WTC11 (cell line): ENCODE measurements around the gene SLC23A1. TPM values are rescaled to one million over a fixed set of nuclear protein-coding genes. Genes with fewer than 3 reads are reported as not detected.

ENCODE experiments used
- ATAC-seq: fragments of 200-7000 bp; cut with Tn5 transposase; 2 replicates; pipeline ENCODE4 v1.10.0; 2021; ENCODE audit warnings: mild to moderate bottlenecking, moderate library complexity
- CTCF ChIA-PET: fragments of 300-600 bp; sonication (Branson Sonifier 250); formaldehyde crosslinking; loops from one replicate; lab custom pipeline; 2021; ENCODE audit warnings: antibody characterized with exemption; lab: Charles Lee
- POLR2A ChIA-PET: fragments of 350-600 bp; sonication (Branson Sonifier 250); formaldehyde crosslinking; loops from one replicate; lab custom pipeline; 2021; ENCODE audit warnings: antibody characterized with exemption; lab: Charles Lee
- DNase-seq: peaks from one replicate; pipeline ENCODE4 v3.0.0; 2021; ENCODE audit warnings: low spot score
- H3K27ac Mint-ChIP-seq: 2 replicates; pipeline ENCODE4 v1.8.0; 2021; ENCODE audit warnings: mixed read lengths
- H3K27me3 Mint-ChIP-seq: 2 replicates; pipeline ENCODE4 v1.8.0; 2021; ENCODE audit warnings: low read depth, mild to moderate bottlenecking, moderate library complexity, mixed read lengths
- H3K36me3 Mint-ChIP-seq: 2 replicates; pipeline ENCODE4 v1.8.0; 2021; ENCODE audit warnings: mixed read lengths
- H3K4me1 Mint-ChIP-seq: 2 replicates; pipeline ENCODE4 v1.8.0; 2022; ENCODE audit warnings: mixed read lengths
- H3K4me3 Mint-ChIP-seq: 2 replicates; pipeline ENCODE4 v1.8.0; 2021; ENCODE audit warnings: mild to moderate bottlenecking, moderate library complexity, mixed read lengths
- H3K9me3 Mint-ChIP-seq: 2 replicates; pipeline ENCODE4 v1.8.0; 2021; ENCODE audit warnings: mixed read lengths
- ATF1 ChIP-seq: sonication (generic); formaldehyde crosslinking; IDR thresholded peaks from 2 replicates; pipeline ENCODE4 v1.8.1; 2023; ENCODE audit warnings: mild to moderate bottlenecking, moderate library complexity, missing genetic modification reagents
- EMX1 ChIP-seq: fragments of 250-450 bp; sonication (Bioruptor Pico); IDR thresholded peaks from 2 replicates; pipeline ENCODE4 v1.8.0; 2021; ENCODE audit warnings: mild to moderate bottlenecking
- FOXJ3 ChIP-seq: sonication (generic); formaldehyde crosslinking; IDR thresholded peaks from 2 replicates; pipeline ENCODE4 v1.9.0; 2021; ENCODE audit warnings: missing genetic modification reagents, mild to moderate bottlenecking, borderline replicate concordance
- GABPB1 ChIP-seq: sonication (generic); formaldehyde crosslinking; IDR thresholded peaks from 2 replicates; pipeline ENCODE4 v1.8.1; 2023; ENCODE audit warnings: mild to moderate bottlenecking, missing genetic modification reagents
- GRHL2 ChIP-seq: fragments of 250-450 bp; sonication (Bioruptor Pico); IDR thresholded peaks from 2 replicates; pipeline ENCODE4 v1.8.0; 2022; ENCODE audit warnings: mild to moderate bottlenecking, moderate library complexity; ENCODE audit not compliant: insufficient replicate concordance, severe bottlenecking
- GTF2I ChIP-seq: fragments of 250-450 bp; sonication (Bioruptor Pico); conservative IDR thresholded peaks from 2 replicates; pipeline ENCODE4 v1.4.0; 2021; ENCODE audit warnings: mild to moderate bottlenecking
- JAZF1 ChIP-seq: fragments of 250-450 bp; sonication (Bioruptor Pico); IDR thresholded peaks from 2 replicates; pipeline ENCODE4 v1.9.0; 2021; ENCODE audit warnings: moderate library complexity, mild to moderate bottlenecking, inconsistent platforms
- JUN ChIP-seq: sonication (generic); formaldehyde crosslinking; IDR thresholded peaks from 2 replicates; pipeline ENCODE4 v1.8.0; 2023; ENCODE audit warnings: mild to moderate bottlenecking, missing genetic modification reagents
- MXD4 ChIP-seq: fragments of 250-450 bp; sonication (Bioruptor Pico); IDR thresholded peaks from 2 replicates; pipeline ENCODE4 v1.8.0; 2021; ENCODE audit warnings: mild to moderate bottlenecking, moderate library complexity, borderline replicate concordance
- NR3C1 ChIP-seq: sonication (generic); formaldehyde crosslinking; conservative IDR thresholded peaks from 2 replicates; pipeline ENCODE4 v1.8.1; 2023; ENCODE audit warnings: low read depth, mild to moderate bottlenecking, missing genetic modification reagents
- OVOL2 ChIP-seq: fragments of 250-450 bp; sonication (Bioruptor Pico); IDR thresholded peaks from 2 replicates; pipeline ENCODE4 v1.9.0; 2021; ENCODE audit warnings: mild to moderate bottlenecking, borderline replicate concordance
- SOX15 ChIP-seq: fragments of 250-450 bp; sonication (Bioruptor Pico); IDR thresholded peaks from 2 replicates; pipeline ENCODE4 v1.9.0; 2021; ENCODE audit warnings: mild to moderate bottlenecking
- TP53 ChIP-seq: sonication (generic); formaldehyde crosslinking; IDR thresholded peaks from 2 replicates; pipeline ENCODE4 v1.8.1; 2023; ENCODE audit warnings: mild to moderate bottlenecking, missing genetic modification reagents
- ZBTB21 ChIP-seq: sonication (generic); formaldehyde crosslinking; IDR thresholded peaks from 2 replicates; pipeline ENCODE4 v1.8.1; 2023; ENCODE audit warnings: mild to moderate bottlenecking, missing genetic modification reagents, borderline replicate concordance
- ZMAT4 ChIP-seq: fragments of 250-450 bp; sonication (Bioruptor Pico); IDR thresholded peaks from 2 replicates; pipeline ENCODE4 v1.9.0; 2021; ENCODE audit warnings: mild to moderate bottlenecking
- ZNF219 ChIP-seq: sonication (generic); formaldehyde crosslinking; IDR thresholded peaks from 2 replicates; pipeline ENCODE4 v1.8.0; 2023; ENCODE audit warnings: missing genetic modification reagents, mild to moderate bottlenecking, borderline replicate concordance
- ZNF232 ChIP-seq: sonication (generic); formaldehyde crosslinking; IDR thresholded peaks from 2 replicates; pipeline ENCODE4 v1.8.0; 2022; ENCODE audit warnings: mild to moderate bottlenecking, missing genetic modification reagents
- ZNF263 ChIP-seq: sonication (generic); formaldehyde crosslinking; IDR thresholded peaks from 2 replicates; pipeline ENCODE4 v1.8.1; 2022; ENCODE audit warnings: low read depth, mild to moderate bottlenecking, moderate library complexity, missing genetic modification reagents
- ZNF423 ChIP-seq: fragments of 250-450 bp; sonication (Bioruptor Pico); IDR thresholded peaks from 2 replicates; pipeline ENCODE4 v2.1.2; 2022; ENCODE audit warnings: mild to moderate bottlenecking, moderate library complexity
- ZNF425 ChIP-seq: fragments of 250-450 bp; sonication (Bioruptor Pico); conservative IDR thresholded peaks from 2 replicates; pipeline ENCODE4 v1.9.0; 2021; ENCODE audit warnings: mild to moderate bottlenecking
- total RNA-seq: library from RNA; stranded (reverse); gene quantifications from 3 replicates; pipeline ENCODE4 v1.2.3, GENCODE V29; 2021
- TF ChIP-seq, protein P1 (sequence below): fragments of 200-600 bp; IDR thresholded peaks from 2 replicates; pipeline ENCODE4 v1.8.0; 2022; ENCODE audit warnings: antibody characterized with exemption
- TF ChIP-seq, protein P2 (sequence below): sonication (generic); formaldehyde crosslinking; IDR thresholded peaks from 2 replicates; pipeline ENCODE4 v1.8.1; 2023; ENCODE audit warnings: mild to moderate bottlenecking, missing genetic modification reagents, borderline replicate concordance
- TF ChIP-seq, protein P3 (sequence below): sonication (generic); formaldehyde crosslinking; IDR thresholded peaks from 2 replicates; pipeline ENCODE4 v1.8.0; 2023; ENCODE audit warnings: mild to moderate bottlenecking, missing genetic modification reagents

The SLC23A1 gene
- total RNA-seq, 1 experiment from 2014 or later, result not detected

- no peak overlapping the region for H3K4me3 Mint-ChIP-seq
- no peaks in the 10 kb centered on the region for H3K36me3 Mint-ChIP-seq
- no peak for TF ChIP-seq JUN (CRISPR knock-in tag)
- TF ChIP-seq OVOL2, result no peak
- TF ChIP-seq NR3C1 (CRISPR knock-in tag), result no peak
- TF ChIP-seq EMX1 (CRISPR knock-in tag), result no peak
- TF ChIP-seq GRHL2 (CRISPR knock-in tag), result no peak
- no peak for TF ChIP-seq TP53 (CRISPR knock-in tag)
- TF ChIP-seq ATF1 (CRISPR knock-in tag), result no peak
- TF ChIP-seq JAZF1 (CRISPR knock-in tag), result no peak
- no peak for TF ChIP-seq GABPB1 (CRISPR knock-in tag)
- no peak for TF ChIP-seq SOX15 (CRISPR knock-in tag)
- TF ChIP-seq FOXJ3, result no peak
- TF ChIP-seq MXD4 (CRISPR knock-in tag), result no peak
- TF ChIP-seq ZBTB21 (CRISPR knock-in tag), result no peak
- TF ChIP-seq ZMAT4 (CRISPR knock-in tag), result no peak
- no peak for TF ChIP-seq ZNF423
- no peak for TF ChIP-seq ZNF219 (CRISPR knock-in tag)
- TF ChIP-seq ZNF232 (CRISPR knock-in tag), result no peak
- TF ChIP-seq, protein P1, sequence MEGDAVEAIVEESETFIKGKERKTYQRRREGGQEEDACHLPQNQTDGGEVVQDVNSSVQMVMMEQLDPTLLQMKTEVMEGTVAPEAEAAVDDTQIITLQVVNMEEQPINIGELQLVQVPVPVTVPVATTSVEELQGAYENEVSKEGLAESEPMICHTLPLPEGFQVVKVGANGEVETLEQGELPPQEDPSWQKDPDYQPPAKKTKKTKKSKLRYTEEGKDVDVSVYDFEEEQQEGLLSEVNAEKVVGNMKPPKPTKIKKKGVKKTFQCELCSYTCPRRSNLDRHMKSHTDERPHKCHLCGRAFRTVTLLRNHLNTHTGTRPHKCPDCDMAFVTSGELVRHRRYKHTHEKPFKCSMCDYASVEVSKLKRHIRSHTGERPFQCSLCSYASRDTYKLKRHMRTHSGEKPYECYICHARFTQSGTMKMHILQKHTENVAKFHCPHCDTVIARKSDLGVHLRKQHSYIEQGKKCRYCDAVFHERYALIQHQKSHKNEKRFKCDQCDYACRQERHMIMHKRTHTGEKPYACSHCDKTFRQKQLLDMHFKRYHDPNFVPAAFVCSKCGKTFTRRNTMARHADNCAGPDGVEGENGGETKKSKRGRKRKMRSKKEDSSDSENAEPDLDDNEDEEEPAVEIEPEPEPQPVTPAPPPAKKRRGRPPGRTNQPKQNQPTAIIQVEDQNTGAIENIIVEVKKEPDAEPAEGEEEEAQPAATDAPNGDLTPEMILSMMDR, result no peak
- no peak for TF ChIP-seq ZNF425 (CRISPR knock-in tag)
- no peak for TF ChIP-seq GTF2I (CRISPR knock-in tag)
- POLR2A ChIA-PET, result no interaction called here
- H3K27ac Mint-ChIP-seq, result no peak overlapping the region
- CTCF ChIA-PET, result no interaction called here
- DNase-seq, result no peak
- H3K9me3 Mint-ChIP-seq, result no peaks in the 10 kb centered on the region
- ATAC-seq, result no peak
- peaks cover 20% of the 10 kb centered on the region for H3K4me1 Mint-ChIP-seq
- peaks cover 8% of the 10 kb centered on the region; the same call in 1 of the 2 replicates for H3K27me3 Mint-ChIP-seq
Measured at GRCh38 chr5:139385061-139386049, 2.3 kb upstream of the SLC23A1 start.

- ATAC-seq, result no peak
- POLR2A ChIA-PET, result no interaction called here
- TF ChIP-seq OVOL2 (no peak), MXD4 (CRISPR knock-in tag) (no peak), ZNF263 (no peak), GABPB1 (CRISPR knock-in tag) (no peak)
- TF ChIP-seq, protein P2, sequence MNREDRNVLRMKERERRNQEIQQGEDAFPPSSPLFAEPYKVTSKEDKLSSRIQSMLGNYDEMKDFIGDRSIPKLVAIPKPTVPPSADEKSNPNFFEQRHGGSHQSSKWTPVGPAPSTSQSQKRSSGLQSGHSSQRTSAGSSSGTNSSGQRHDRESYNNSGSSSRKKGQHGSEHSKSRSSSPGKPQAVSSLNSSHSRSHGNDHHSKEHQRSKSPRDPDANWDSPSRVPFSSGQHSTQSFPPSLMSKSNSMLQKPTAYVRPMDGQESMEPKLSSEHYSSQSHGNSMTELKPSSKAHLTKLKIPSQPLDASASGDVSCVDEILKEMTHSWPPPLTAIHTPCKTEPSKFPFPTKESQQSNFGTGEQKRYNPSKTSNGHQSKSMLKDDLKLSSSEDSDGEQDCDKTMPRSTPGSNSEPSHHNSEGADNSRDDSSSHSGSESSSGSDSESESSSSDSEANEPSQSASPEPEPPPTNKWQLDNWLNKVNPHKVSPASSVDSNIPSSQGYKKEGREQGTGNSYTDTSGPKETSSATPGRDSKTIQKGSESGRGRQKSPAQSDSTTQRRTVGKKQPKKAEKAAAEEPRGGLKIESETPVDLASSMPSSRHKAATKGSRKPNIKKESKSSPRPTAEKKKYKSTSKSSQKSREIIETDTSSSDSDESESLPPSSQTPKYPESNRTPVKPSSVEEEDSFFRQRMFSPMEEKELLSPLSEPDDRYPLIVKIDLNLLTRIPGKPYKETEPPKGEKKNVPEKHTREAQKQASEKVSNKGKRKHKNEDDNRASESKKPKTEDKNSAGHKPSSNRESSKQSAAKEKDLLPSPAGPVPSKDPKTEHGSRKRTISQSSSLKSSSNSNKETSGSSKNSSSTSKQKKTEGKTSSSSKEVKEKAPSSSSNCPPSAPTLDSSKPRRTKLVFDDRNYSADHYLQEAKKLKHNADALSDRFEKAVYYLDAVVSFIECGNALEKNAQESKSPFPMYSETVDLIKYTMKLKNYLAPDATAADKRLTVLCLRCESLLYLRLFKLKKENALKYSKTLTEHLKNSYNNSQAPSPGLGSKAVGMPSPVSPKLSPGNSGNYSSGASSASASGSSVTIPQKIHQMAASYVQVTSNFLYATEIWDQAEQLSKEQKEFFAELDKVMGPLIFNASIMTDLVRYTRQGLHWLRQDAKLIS (CRISPR knock-in tag), result no peak
- TF ChIP-seq, protein P3, sequence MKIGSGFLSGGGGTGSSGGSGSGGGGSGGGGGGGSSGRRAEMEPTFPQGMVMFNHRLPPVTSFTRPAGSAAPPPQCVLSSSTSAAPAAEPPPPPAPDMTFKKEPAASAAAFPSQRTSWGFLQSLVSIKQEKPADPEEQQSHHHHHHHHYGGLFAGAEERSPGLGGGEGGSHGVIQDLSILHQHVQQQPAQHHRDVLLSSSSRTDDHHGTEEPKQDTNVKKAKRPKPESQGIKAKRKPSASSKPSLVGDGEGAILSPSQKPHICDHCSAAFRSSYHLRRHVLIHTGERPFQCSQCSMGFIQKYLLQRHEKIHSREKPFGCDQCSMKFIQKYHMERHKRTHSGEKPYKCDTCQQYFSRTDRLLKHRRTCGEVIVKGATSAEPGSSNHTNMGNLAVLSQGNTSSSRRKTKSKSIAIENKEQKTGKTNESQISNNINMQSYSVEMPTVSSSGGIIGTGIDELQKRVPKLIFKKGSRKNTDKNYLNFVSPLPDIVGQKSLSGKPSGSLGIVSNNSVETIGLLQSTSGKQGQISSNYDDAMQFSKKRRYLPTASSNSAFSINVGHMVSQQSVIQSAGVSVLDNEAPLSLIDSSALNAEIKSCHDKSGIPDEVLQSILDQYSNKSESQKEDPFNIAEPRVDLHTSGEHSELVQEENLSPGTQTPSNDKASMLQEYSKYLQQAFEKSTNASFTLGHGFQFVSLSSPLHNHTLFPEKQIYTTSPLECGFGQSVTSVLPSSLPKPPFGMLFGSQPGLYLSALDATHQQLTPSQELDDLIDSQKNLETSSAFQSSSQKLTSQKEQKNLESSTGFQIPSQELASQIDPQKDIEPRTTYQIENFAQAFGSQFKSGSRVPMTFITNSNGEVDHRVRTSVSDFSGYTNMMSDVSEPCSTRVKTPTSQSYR (CRISPR knock-in tag), result no peak
Measured at GRCh38 chr5:139384591-139385051, 1.5 kb upstream of the SLC23A1 start.

More at GRCh38 chr5:139384591-139385051, 1.5 kb upstream of the SLC23A1 start:
- H3K36me3 Mint-ChIP-seq, result no peaks in the 10 kb centered on the region
- H3K4me1 Mint-ChIP-seq, result peaks cover 23% of the 10 kb centered on the region
- CTCF ChIA-PET, result no interaction called here
- DNase-seq, result no peak
- no peak overlapping the region for H3K27ac Mint-ChIP-seq
- H3K9me3 Mint-ChIP-seq, result no peaks in the 10 kb centered on the region
- peaks cover 8% of the 10 kb centered on the region; the same call in 1 of the 2 replicates for H3K27me3 Mint-ChIP-seq
- no peak overlapping the region for H3K4me3 Mint-ChIP-seq
